RWPE2 (cell line): ENCODE data around the gene C19orf81.
A peak's percentile ranks its signal among the peaks of the same experiment; 100 is the strongest.

Source experiments
- ATAC-seq: fragments of 200-7000 bp; cut with Tn5 transposase; 3 replicates; pipeline ENCODE4 v1.9.1; 2021; ENCODE audit warnings: low read depth
- DNase-seq: peaks from one replicate; pipeline ENCODE4 v3.0.0-alpha.2; 2020; ENCODE audit warnings: low spot score
- H3K27ac ChIP-seq: fragments of 450-650 bp; 2 replicates; pipeline ENCODE4 v1.5.1; 2017; ENCODE audit warnings: mild to moderate bottlenecking; ENCODE audit not compliant: poor library complexity, severe bottlenecking
- H3K27me3 ChIP-seq: fragments of 250-450 bp; sonication (Bioruptor Pico); 2 replicates; pipeline ENCODE4 v1.5.1; 2021; ENCODE audit warnings: mild to moderate bottlenecking, moderate library complexity; ENCODE audit not compliant: insufficient read depth, poor library complexity, severe bottlenecking
- H3K36me3 ChIP-seq: fragments of 250-450 bp; sonication (Bioruptor Pico); 2 replicates; pipeline ENCODE4 v1.5.1; 2020; ENCODE audit warnings: low read depth, mild to moderate bottlenecking, moderate library complexity
- H3K4me1 ChIP-seq: fragments of 250-450 bp; sonication (Bioruptor Pico); 2 replicates; pipeline ENCODE4 v1.5.1; 2021; ENCODE audit warnings: mild to moderate bottlenecking, moderate library complexity; ENCODE audit not compliant: insufficient read depth, poor library complexity, severe bottlenecking
- H3K4me3 ChIP-seq: fragments of 250-450 bp; sonication (Bioruptor Pico); 2 replicates; pipeline ENCODE4 v1.5.1; 2021; ENCODE audit warnings: mild to moderate bottlenecking, moderate library complexity; ENCODE audit not compliant: severe bottlenecking
- H3K9me3 ChIP-seq: fragments of 250-450 bp; sonication (Bioruptor Pico); 2 replicates; pipeline ENCODE4 v1.5.1; 2021; ENCODE audit warnings: mild to moderate bottlenecking, moderate library complexity; ENCODE audit not compliant: severe bottlenecking
- TF ChIP-seq, protein P1 (sequence below): fragments of 450-650 bp; IDR thresholded peaks from one replicate; pipeline ENCODE4 v1.5.1; 2017; ENCODE audit warnings: mild to moderate bottlenecking, moderate library complexity; ENCODE audit not compliant: poor library complexity, severe bottlenecking

Gene C19orf81

GRCh38 chr19:50638600-50638999, 10.6 kb upstream of the C19orf81 start:
- Histone ChIP-seq H3K9me3 (no peaks in the 10 kb centered on the region), H3K4me3 (no peak overlapping the region), H3K4me1 (no peaks in the 10 kb centered on the region), H3K27me3 (peaks cover 38% of the 10 kb centered on the region), H3K27ac (no peak overlapping the region), H3K36me3 (no peaks in the 10 kb centered on the region)
- ATAC-seq (no peak; the same call in 2 of the 3 replicates), DNase-seq (no peak)
- TF ChIP-seq, protein P1, sequence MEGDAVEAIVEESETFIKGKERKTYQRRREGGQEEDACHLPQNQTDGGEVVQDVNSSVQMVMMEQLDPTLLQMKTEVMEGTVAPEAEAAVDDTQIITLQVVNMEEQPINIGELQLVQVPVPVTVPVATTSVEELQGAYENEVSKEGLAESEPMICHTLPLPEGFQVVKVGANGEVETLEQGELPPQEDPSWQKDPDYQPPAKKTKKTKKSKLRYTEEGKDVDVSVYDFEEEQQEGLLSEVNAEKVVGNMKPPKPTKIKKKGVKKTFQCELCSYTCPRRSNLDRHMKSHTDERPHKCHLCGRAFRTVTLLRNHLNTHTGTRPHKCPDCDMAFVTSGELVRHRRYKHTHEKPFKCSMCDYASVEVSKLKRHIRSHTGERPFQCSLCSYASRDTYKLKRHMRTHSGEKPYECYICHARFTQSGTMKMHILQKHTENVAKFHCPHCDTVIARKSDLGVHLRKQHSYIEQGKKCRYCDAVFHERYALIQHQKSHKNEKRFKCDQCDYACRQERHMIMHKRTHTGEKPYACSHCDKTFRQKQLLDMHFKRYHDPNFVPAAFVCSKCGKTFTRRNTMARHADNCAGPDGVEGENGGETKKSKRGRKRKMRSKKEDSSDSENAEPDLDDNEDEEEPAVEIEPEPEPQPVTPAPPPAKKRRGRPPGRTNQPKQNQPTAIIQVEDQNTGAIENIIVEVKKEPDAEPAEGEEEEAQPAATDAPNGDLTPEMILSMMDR, result no peak

GRCh38 chr19:50639121-50640112, 9.8 kb upstream of the C19orf81 start, which contains the start of gene SYT3:
TSS of gene SYT3 (minus strand) at chr19:50639881. CDS start at chr19:50637411, 2,470 bp downstream.
- DNase-seq (no peak), ATAC-seq (peak; percentile 80)
- no peak within 1 kb of the TSS for H3K27ac ChIP-seq
- H3K4me3 ChIP-seq, result peak within 1 kb of the TSS; percentile 35
- H3K4me1 ChIP-seq, result no peaks in the 10 kb centered on the region
- TF ChIP-seq, protein P1, result no peak
- no peaks in the 10 kb centered on the region for H3K36me3 ChIP-seq
- H3K27me3 ChIP-seq, result peaks cover 38% of the 10 kb centered on the region
- H3K9me3 ChIP-seq, result no peaks in the 10 kb centered on the region

DNA sequence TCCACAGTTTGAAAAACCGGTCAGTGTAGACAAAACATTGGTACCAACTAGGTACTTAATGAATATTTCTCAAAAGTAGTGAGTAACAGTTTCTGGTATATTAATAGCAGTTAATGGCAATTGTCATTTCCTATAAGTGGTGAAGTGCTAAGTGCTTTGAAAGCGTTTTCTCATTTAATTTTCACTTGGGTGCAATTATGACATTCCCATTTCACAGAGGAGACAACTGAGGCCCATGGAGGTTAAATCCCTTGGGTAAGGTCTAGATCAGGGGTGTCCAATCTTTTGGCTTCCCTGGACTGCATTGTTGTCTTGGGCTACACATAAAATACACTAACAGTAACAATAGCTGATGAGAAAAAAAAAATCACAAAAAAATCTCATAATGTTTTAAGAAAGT, 8.9 kb upstream of the C19orf81 start:
- Histone ChIP-seq H3K27me3 (peaks cover 38% of the 10 kb centered on the region), H3K27ac (no peak overlapping the region), H3K4me3 (no peak overlapping the region), H3K36me3 (no peaks in the 10 kb centered on the region), H3K9me3 (no peaks in the 10 kb centered on the region), H3K4me1 (no peaks in the 10 kb centered on the region)
- TF ChIP-seq, protein P1, result no peak
- ATAC-seq, result no peak
- no peak for DNase-seq

DNA sequence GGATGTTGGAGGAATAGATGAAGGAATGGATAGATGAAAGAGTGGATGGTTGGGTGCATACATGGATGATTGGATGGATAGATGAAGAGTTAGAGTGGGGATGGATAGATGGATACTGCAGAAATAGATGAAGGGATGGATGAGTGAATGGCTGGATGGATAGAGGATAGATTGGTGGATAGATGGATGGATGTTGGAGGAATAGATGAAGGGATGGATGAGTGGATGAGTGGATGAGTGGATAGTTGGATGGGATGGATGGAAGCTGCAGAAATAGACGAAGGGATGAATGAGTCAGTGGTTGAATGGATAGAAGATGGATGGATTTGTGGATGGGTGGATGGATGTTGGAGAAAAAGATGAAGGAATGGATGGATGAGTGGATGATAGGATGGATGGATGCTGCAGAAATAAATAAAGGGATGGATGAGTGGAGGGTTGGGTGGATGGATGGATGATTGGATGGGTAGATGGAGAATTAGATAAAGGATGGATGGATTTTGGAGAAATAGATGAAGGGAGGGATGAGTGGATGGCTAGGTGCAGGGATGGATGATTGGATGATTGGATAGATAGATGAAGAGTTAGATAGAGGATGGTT, 4.8 kb upstream of the C19orf81 start:
- Histone ChIP-seq H3K4me3 (no peak overlapping the region), H3K36me3 (no peaks in the 10 kb centered on the region), H3K4me1 (no peaks in the 10 kb centered on the region), H3K27ac (no peak overlapping the region), H3K9me3 (no peaks in the 10 kb centered on the region), H3K27me3 (peaks cover 10% of the 10 kb centered on the region)
- TF ChIP-seq, protein P1, result no peak
- no peak for ATAC-seq
- no peak for DNase-seq
